Daoy (cell line): Measurements from ENCODE around the gene DOC2B. TPM values are rescaled to one million over a fixed set of nuclear protein-coding genes. Genes with fewer than 3 reads are reported as not detected.
"Not testable (repeated sequence)": the region's sequence is repeated elsewhere in the genome, so short reads cannot be mapped to it uniquely, and the experiment has no call there.

ENCODE experiments used
- DNase-seq: peaks from one replicate; pipeline ENCODE4 v3.0.0-alpha.2; 2015; ENCODE audit warnings: low read depth
- total RNA-seq: library from RNA; depleted of rRNA; stranded (reverse); fragments of >200 nt; shearing (Covaris generic); gene quantifications from 2 replicates; pipeline ENCODE4 v1.2.3, GENCODE V29; 2014; rRNA removed

The DOC2B gene
- 3.7 and 8.5 TPM in 2 replicates for total RNA-seq

- DNase-seq: peak; percentile 72
These were observed at the start of gene DOC2B for GRCh38 chr17:181245-182049. TSS of gene DOC2B (minus strand) at chr17:181650. CDS start at chr17:181479, 171 bp downstream.

DNA sequence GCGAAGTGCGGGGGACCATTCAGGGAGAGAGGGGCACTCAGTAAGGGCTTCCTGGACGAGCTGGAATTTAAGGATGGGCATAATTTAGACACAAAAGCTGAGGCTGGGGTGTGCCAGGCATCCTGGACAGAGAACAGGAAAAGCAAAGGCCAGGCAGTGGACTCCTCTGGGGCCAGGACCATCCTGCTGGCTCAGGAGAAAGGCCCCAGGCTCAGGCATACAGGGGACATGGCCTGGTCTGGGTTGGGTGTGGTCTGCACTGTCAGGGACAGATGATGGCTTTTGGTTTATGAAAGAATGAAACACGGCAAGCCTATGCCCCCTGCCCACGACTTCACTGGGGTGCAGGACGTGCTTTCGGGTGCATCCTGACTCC, 48.9 kb upstream of the DOC2B start:
- DNase-seq: no peak

- DNase-seq: no peak
These were observed 48.4 kb upstream of the DOC2B start for GRCh38 chr17:229709-230394.

GRCh38 chr17:228951-229708, 47.7 kb upstream of the DOC2B start:
- peak; percentile 66 for DNase-seq

GRCh38 chr17:227946-228615, 46.6 kb upstream of the DOC2B start:
- DNase-seq: no peak

DNA sequence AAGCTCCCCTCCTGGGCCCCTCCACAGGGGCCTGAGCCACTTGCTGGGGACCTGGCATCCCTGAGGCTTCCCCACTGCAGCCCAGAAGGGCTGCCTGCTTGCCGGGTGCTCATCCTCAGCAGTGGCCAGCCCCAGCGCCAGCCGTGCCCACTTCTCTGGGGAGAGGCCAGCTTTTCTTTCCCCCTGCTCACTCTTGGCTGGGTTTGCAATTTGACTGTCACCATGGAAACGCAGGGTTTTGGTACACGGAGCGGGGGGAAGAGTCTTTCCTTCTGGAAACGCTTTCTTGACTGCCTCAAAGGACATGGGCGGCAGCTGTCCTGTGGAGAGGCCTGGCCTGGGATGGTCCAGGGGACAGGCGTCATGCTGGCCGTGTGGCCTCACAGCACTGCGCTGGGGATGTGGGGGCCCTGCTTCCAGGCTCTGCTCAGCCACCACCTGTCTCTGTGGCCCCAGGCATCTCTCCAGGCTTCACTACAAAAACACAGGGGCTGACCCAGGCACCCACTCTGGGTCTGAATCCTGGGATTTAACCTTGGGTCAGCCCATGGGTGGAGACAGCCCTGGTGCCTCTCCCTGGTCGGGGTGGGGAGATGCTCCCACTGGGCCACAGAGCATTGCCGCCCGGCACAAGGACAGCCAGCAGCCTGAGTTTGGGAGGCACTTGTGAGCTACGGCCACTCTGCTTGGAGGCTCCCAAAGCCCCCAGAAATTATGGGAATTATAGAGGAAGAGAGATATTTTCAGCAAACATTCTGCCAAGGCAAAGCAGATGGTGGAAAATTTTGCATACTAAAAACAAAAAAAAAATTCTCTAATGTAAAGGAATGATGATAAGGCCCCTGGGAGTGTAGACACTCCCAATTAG, 45.9 kb upstream of the DOC2B start:
- DNase-seq: no peak

DNA sequence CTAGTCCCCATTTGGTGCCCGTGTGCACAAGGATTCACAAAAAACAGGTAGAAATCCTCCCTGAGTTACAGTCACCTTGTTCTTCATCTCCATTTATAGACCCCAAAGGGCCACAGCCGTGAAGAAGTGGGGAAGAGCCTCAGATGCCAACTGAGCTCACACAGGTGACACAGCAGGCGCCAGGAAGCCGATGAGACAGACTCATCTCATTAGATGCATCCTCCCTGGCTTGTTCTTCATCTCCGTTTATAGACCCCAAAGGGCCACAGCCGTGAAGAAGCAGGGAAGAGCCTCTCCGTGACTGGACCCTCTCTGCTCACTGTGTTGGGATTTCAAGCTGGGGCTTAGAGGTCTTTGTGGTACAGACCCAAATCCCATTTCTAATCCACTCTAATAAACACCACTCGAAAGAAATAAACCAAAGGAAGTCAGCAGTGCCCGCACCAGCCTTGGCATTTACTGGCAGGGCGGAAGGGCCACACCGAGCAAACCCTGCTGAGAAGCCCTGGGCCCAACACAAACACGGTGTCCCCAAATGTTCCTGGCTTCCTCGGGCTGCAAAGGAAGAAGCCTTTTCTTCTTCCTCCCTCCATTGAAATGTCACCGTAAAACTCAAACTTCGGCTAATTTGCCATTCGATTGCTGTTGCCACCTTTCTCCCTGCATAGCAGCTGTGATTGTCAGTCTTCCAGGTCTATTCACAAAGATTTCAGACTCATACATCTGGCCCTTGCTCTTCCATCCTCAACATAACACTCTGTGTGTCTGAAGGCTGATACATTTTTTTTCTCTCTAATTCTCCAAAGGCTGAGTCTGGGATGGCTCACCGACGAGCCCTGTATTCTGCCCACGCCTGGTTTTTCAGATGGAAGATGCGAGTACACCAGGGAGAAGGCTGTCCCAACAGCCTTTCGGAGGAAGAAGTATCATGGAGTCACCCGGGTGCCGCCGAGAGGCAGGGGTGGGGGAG, 44.9 kb upstream of the DOC2B start:
- DNase-seq: no peak

DNA sequence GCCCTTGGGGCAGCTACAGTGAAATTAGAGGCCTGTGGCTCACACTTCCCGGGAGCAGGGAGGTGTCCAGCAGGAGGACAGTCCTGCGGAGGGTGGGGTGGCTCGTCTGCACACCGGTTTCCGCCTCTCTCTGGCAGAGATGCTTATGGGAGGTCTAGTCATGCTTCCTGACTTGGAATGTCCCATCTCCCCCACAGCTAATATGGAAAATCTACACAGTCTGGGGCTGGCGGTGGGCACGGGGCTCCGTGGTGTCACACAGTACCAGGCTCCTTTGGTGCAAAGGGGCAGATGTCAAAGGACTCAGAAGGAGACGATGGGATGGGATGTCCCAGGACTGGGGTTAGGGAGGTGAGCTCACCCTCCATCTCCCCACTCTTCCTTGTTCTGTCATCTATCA, 44.1 kb upstream of the DOC2B start:
- DNase-seq: no peak

DNA sequence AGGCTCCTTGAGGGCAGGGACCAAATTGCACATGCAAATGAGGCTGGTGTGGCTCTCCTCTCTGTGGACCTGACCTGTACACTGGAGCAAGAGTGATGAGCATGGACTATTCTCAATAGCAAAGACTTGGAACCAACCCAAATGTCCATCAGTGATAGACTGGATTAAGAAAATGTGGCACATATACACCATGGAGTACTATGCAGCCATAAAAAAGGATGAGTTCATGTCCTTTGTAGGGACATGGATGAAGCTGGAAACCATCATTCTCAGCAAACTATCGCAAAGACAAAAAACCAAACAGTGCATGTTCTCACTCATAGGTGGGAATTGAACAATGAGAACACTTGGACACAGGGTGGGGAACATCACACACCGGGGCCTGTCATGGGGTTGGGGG, 43.1 kb upstream of the DOC2B start:
- DNase-seq: not testable (repeated sequence)

GRCh38 chr17:223723-224471, 42.4 kb upstream of the DOC2B start:
- DNase-seq: no peak

- no peak for DNase-seq
These were observed 40.7 kb upstream of the DOC2B start for GRCh38 chr17:222172-222571.

- no peak for DNase-seq
These were observed 38.2 kb upstream of the DOC2B start for GRCh38 chr17:219696-220095.

DNA sequence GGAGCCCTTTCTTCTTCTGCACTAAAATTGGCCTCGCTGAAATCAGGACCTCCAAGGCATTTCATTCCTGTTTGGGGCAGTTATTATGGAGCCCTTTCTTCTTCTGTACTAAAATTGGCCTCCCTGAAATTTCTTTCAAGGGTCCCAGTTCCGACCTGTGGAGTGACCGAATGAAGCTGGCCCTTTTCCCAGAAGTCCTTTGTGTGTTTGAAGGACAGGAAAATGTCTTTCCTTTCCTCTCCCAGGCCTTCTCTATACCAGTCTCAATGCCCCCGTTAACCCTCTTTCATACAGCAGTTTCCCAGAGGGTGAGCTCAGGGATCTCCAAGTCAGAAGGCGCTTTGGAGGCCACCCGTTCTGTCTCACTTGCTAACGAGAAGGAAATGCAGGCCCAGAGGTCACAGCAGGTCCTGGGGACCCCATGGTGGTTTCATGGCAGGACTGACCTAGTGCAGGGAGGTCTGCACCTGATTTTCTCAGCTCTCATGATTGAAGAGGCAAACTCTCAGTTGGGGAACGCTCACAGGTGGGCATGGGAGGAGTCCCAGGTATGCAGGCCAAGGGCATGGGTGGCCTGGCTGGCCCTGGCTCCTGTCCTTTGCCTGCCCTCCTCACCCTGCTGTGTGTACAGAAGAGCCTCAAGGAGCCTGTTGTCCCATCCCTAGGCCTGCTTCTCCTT, 37.1 kb upstream of the DOC2B start:
- DNase-seq: no peak

GRCh38 chr17:216625-217024, 35.2 kb upstream of the DOC2B start:
- no peak for DNase-seq

DNA sequence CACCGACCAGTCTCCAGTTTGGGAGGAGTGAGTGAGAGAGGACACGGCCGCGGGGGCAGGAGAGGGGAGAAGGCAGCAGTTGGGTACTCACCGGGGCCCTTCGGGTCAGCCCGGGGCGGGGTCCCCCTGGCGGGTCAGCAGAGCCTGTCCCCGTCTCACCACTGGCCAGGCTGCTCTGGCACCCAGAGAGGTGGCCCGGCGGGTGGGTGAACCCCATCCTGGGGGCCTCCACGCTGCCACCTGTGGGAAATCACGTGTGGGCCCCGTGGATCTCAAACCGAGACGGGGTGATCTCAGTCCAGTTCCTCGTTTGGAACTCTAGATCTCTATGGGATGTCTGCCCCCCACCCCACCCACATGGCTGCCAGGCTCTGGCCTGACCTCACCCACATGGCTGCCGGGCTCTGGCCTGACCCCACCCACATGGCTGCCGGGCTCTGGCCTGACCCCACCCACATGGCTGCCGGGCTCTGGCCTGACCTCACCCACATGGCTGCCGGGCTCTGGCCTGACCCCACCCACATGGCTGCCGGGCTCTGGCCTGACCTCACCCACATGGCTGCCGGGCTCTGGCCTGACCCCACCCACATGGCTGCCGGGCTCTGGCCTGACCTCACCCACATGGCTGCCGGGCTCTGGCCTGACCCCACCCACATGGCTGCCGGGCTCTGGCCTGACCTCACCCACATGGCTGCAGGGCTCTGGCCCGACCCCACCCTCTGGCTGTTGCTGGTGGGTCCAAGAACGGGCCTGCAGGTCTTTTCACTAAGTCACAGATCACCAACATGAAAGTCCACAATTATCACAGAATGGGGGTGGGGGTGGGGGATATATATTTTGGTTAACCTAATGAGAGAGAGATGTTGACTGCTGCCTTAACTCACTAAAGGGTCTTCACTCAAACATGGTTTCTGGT, 34.4 kb upstream of the DOC2B start:
- DNase-seq: not testable (repeated sequence)

- DNase-seq: no peak
These were observed 33.5 kb upstream of the DOC2B start for GRCh38 chr17:214881-215331.
